Peyer's patch (tissue), 4 donors: ENCODE results near the gene BMP8B.
"Not testable (repeated sequence)": the region's sequence is repeated elsewhere in the genome, so short reads cannot be mapped to it uniquely, and the experiment has no call there.

ENCODE experiments used
- POLR2A ChIP-seq, 2 donors: fragments of 450-650 bp; IDR thresholded peaks; one replicate each; pipeline ENCODE4 v1.5.1; 2017; ENCODE audit warnings: antibody characterized with exemption in 2 of 2, mild to moderate bottlenecking in 2 of 2, moderate library complexity in 2 of 2
- TF ChIP-seq, protein P1 (sequence below), 6 experiments: fragments of 450-650 bp in 4 of 6; fragments of 200-600 bp in 2 of 6; sonication (generic) in 1 of 6; IDR thresholded peaks; one replicate each; pipeline ENCODE4 v1.5.1; 2017 to 2019; ENCODE audit warnings: antibody characterized with exemption in 6 of 6, mild to moderate bottlenecking in 3 of 6, moderate library complexity in 1 of 6

DNA sequence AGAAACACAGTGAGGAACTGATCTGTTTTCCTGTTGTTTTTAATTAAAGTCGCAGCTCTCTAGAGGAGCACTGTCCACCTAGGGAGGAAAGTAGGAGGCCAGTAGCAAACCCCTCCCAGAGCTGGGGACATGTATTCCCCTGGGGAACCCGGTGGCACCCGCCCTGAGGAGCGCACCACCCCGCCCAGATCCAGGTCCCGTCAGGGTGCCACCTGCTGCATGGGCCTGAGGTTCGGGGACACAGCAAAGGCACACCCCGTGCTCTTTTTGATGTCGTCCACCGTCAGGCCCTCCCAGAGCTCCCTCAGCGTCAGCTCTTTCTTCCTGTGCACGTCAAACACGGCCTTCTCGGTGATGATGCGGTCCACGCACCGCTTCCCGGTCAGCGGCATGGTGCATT lies 19.2 kb downstream of the BMP8B start:
- TF ChIP-seq, protein P1, sequence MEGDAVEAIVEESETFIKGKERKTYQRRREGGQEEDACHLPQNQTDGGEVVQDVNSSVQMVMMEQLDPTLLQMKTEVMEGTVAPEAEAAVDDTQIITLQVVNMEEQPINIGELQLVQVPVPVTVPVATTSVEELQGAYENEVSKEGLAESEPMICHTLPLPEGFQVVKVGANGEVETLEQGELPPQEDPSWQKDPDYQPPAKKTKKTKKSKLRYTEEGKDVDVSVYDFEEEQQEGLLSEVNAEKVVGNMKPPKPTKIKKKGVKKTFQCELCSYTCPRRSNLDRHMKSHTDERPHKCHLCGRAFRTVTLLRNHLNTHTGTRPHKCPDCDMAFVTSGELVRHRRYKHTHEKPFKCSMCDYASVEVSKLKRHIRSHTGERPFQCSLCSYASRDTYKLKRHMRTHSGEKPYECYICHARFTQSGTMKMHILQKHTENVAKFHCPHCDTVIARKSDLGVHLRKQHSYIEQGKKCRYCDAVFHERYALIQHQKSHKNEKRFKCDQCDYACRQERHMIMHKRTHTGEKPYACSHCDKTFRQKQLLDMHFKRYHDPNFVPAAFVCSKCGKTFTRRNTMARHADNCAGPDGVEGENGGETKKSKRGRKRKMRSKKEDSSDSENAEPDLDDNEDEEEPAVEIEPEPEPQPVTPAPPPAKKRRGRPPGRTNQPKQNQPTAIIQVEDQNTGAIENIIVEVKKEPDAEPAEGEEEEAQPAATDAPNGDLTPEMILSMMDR (IDR thresholded peaks at IDR 0.05): not testable (repeated sequence)
- TF ChIP-seq POLR2A (IDR thresholded peaks at IDR 0.05): not testable (repeated sequence)
